GM12878 (cell line): ENCODE results near the gene CDK2. TPM values are rescaled to one million over a fixed set of nuclear protein-coding genes. Genes with fewer than 3 reads are reported as not detected.

Experiments
- ATAC-seq: fragments of 200-7000 bp; cut with Tn5 transposase; 3 replicates; pipeline ENCODE4 v1.9.1; 2020; ENCODE audit warnings: mild to moderate bottlenecking, moderate library complexity
- BruUV-seq: library from RNA; stranded (reverse); fragments of 400-500 nt; replicated peaks from 2 replicates; lab custom pipeline; 2021; lab: Mats Ljungman, UMichigan
- CTCF ChIA-PET: fragments of 300-600 bp; sonication (Branson Sonifier 250); formaldehyde crosslinking; extraction: SDS; loops from one replicate; lab custom pipeline; 2021; ENCODE audit warnings: inconsistent platforms; lab: Yijun Ruan, JAX
- POLR2A ChIA-PET: fragments of 350-600 bp; formaldehyde crosslinking; extraction: SDS; loops from one replicate; lab custom pipeline; 2021; ENCODE audit warnings: inconsistent platforms; lab: Charles Lee
- RAD21 ChIA-PET: fragments of 300-600 bp; sonication (Branson Sonifier 250); formaldehyde crosslinking; loops from one replicate; lab custom pipeline; 2023; ENCODE audit warnings: antibody characterized with exemption; ENCODE audit not compliant: unreplicated experiment; lab: Charles Lee
- SMC1A ChIA-PET: fragments of 300-600 bp; sonication (Branson Sonifier 250); formaldehyde crosslinking; loops from one replicate; lab custom pipeline; 2023; ENCODE audit not compliant: unreplicated experiment, uncharacterized antibody; lab: Charles Lee
- DNase-seq: peaks from one replicate; pipeline ENCODE4 v3.0.0-alpha.2; 2011; ENCODE audit warnings: low read depth, low spot score
- FAIRE-seq: peaks from 3 replicates; lab custom pipeline; 2011; peaks lifted over from hg19 to GRCh38; lab: Jason Lieb, UNC
- H2AFZ ChIP-seq: 2 replicates; pipeline ENCODE4 v1.6.0; 2011; ENCODE audit warnings: low read depth, low read length, control low read depth; ENCODE audit not compliant: control insufficient read depth
- H3K27ac ChIP-seq: 2 replicates; pipeline ENCODE4 v1.5.1; 2011; ENCODE audit warnings: control low read depth; ENCODE audit not compliant: control insufficient read depth, insufficient read depth
- H3K27me3 ChIP-seq, 2 experiments: replicated peaks in 1 of 2; 2 replicates each; pipeline versions ENCODE4 v1.6.0 to v1.6.1; 2011; ENCODE audit warnings: low read length in 1 of 2; ENCODE audit not compliant: control insufficient read depth in 2 of 2, insufficient read depth in 2 of 2
- H3K36me3 ChIP-seq, 2 experiments: 2 replicates each; pipeline ENCODE4 v1.5.1; 2011; ENCODE audit warnings: low read length in 1 of 2; ENCODE audit not compliant: control insufficient read depth in 2 of 2, insufficient read depth in 2 of 2
- H3K4me1 ChIP-seq: 2 replicates; pipeline ENCODE4 v1.6.1; 2011; ENCODE audit warnings: mild to moderate bottlenecking, low read length, moderate library complexity, mixed read lengths; ENCODE audit not compliant: control insufficient read depth, insufficient read depth
- H3K4me2 ChIP-seq: 2 replicates; pipeline ENCODE4 v1.6.0; 2011; ENCODE audit warnings: control low read depth; ENCODE audit not compliant: control insufficient read depth, insufficient read depth
- H3K4me3 ChIP-seq: fragments of 200-600 bp; sonication (generic); 2 replicates; pipeline ENCODE4 v1.5.1; 2016
- H3K79me2 ChIP-seq: 2 replicates; pipeline ENCODE4 v1.6.0; 2011; ENCODE audit warnings: low read length; ENCODE audit not compliant: control insufficient read depth, insufficient read depth
- H3K9ac ChIP-seq: 2 replicates; pipeline ENCODE4 v1.8.0; 2011; ENCODE audit warnings: low read length, control low read depth, mixed read lengths; ENCODE audit not compliant: control insufficient read depth, insufficient read depth
- H3K9me3 ChIP-seq: replicated peaks from 3 replicates; pipeline ENCODE4 v1.5.1; 2011; ENCODE audit warnings: mild to moderate bottlenecking, low read length; ENCODE audit not compliant: control insufficient read depth, insufficient read depth
- H4K20me1 ChIP-seq: 2 replicates; pipeline ENCODE4 v1.6.0; 2011; ENCODE audit not compliant: control insufficient read depth, insufficient read depth
- ATF7 ChIP-seq: fragments of 450-650 bp; IDR thresholded peaks from 2 replicates; pipeline ENCODE4 v1.6.1; 2016; ENCODE audit warnings: low read depth, mild to moderate bottlenecking
- CBFB ChIP-seq: IDR thresholded peaks from 2 replicates; pipeline ENCODE4 v1.6.1; 2016; ENCODE audit warnings: antibody characterized with exemption, low read depth
- E2F4 ChIP-seq: IDR thresholded peaks from 2 replicates; pipeline ENCODE4 v1.6.1; 2012; ENCODE audit warnings: low read depth, low read length, improper control_type of control experiment
- E2F8 ChIP-seq: fragments of 450-650 bp; IDR thresholded peaks from 2 replicates; pipeline ENCODE4 v1.6.1; 2018; ENCODE audit warnings: mild to moderate bottlenecking, low read depth, moderate library complexity; ENCODE audit not compliant: partially characterized antibody
- ELK1 ChIP-seq: IDR thresholded peaks from 2 replicates; pipeline ENCODE4 v1.6.1; 2012; ENCODE audit warnings: low read depth, low read length, improper control_type of control experiment
- GATAD2B ChIP-seq: fragments of 450-650 bp; conservative IDR thresholded peaks from 2 replicates; pipeline ENCODE4 v1.6.1; 2017; ENCODE audit warnings: low read depth, mild to moderate bottlenecking, moderate library complexity
- HDGF ChIP-seq: fragments of 450-650 bp; IDR thresholded peaks from 2 replicates; pipeline ENCODE4 v1.6.1; 2016; ENCODE audit warnings: antibody characterized with exemption
- MXI1 ChIP-seq: fragments of 150-350 bp; IDR thresholded peaks from 2 replicates; pipeline ENCODE4 v1.6.1; 2011; ENCODE audit warnings: low read depth, mild to moderate bottlenecking, inconsistent platforms, low read length, improper control_type of control experiment
- MYC ChIP-seq: IDR thresholded peaks from 2 replicates; pipeline ENCODE4 v1.6.1; 2011; ENCODE audit warnings: mild to moderate bottlenecking, low read length, moderate library complexity, inconsistent platforms; ENCODE audit not compliant: insufficient read depth, insufficient replicate concordance, insufficient read length, severe bottlenecking
- PML ChIP-seq: IDR thresholded peaks from 2 replicates; pipeline ENCODE4 v1.6.1; 2012; ENCODE audit warnings: low read length, inconsistent platforms
- RELA ChIP-seq: fragments of 450-650 bp; IDR thresholded peaks from 2 replicates; pipeline ENCODE4 v1.8.0; 2014; ENCODE audit warnings: borderline replicate concordance; ENCODE audit not compliant: partially characterized antibody
- SIX5 ChIP-seq: IDR thresholded peaks from 2 replicates; pipeline ENCODE4 v1.6.1; 2011; ENCODE audit warnings: mild to moderate bottlenecking, low read depth, low read length, moderate library complexity; ENCODE audit not compliant: severe bottlenecking
- SP1 ChIP-seq: IDR thresholded peaks from one replicate; pipeline ENCODE4 v1.6.1; 2011; ENCODE audit warnings: low read depth, low read length
- YBX1 ChIP-seq: fragments of 450-650 bp; IDR thresholded peaks from 2 replicates; pipeline ENCODE4 v1.6.1; 2016; ENCODE audit warnings: antibody characterized with exemption
- ZNF687 ChIP-seq: fragments of 450-650 bp; IDR thresholded peaks from 2 replicates; pipeline ENCODE4 v1.6.1; 2017; ENCODE audit warnings: mild to moderate bottlenecking, moderate library complexity
- WGBS: methylation state at CpG from one replicate; pipeline ENCODE4 v1.1.6; 2016; ENCODE audit warnings: low lambda C conversion rate; ENCODE audit not compliant: insufficient replicate concordance, insufficient coverage; ENCODE audit errors: missing lambda C conversion rate; 5-methylcytosine and 5-hydroxymethylcytosine counted together
- in situ Hi-C: fragments of 300-500 bp; cut with MboI; formaldehyde crosslinking; loops from 9 replicates; pipeline ENCODE4 v1.14.3; 2018; ENCODE audit warnings: mixed read lengths
- intact Hi-C: fragments of 100-400 bp; cut with micrococcal nuclease; formaldehyde crosslinking; loops from one replicate; pipeline ENCODE4 v1.14.2; 2022; ENCODE audit not compliant: unreplicated experiment
- polyA plus RNA-seq, 11 experiments: library from polyadenylated mRNA; depleted of rRNA in 4 of 11; unstranded in 6 of 11; stranded (reverse) in 5 of 11; fragments of >200 nt; fragmentation: Nextera tagmentation in 4 of 11; fragmentation: Illumina TruSeq in 1 of 11; extraction: Ambion mirVana in 4 of 11; extraction: Trizol in 1 of 11; gene quantifications; 1 replicate in 1 of 11; 2 replicates in 10 of 11; pipeline versions ENCODE4 v1.2.1 to v1.2.3, GENCODE V29; 2011 to 2016; ENCODE audit warnings: inconsistent platforms in 2 of 11, missing spikeins in 2 of 11, low read depth in 1 of 11
- total RNA-seq, 4 experiments: library from RNA; depleted of rRNA in 3 of 4; stranded (reverse); fragments of >200 nt in 3 of 4; fragmentation: Illumina TruSeq in 1 of 4; extraction: Trizol in 1 of 4; gene quantifications; 2 replicates each; pipeline versions ENCODE4 v1.2.1 to v1.2.3, GENCODE V29; 2013 to 2021

CDK2 gene
- total and polyA plus RNA-seq, 10 of the 15 experiments (the other 5 are each of a cell fraction or from before 2014, with no cell fraction given), result 13.1 to 138 (median 82.2) TPM

DNA sequence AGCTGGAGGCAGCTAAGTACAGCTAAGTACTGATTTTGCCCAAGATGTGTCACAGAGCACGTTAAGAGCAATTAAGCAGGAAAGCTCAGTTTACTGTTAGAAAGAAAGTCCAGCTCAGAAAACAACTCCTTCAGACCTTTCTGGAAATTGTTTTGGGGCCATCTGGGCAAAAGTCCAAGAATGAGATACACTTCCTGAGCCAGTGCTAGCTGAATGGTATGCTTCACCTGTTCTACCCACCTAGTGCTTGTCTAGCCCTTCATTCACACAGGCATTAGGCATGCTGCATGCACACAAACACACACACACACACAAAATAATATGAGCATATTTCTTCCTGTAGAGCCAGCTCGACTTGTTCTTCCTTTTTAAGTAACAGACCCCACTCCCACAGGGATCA is 47.6 kb downstream of the CDK2 start (continued):
- TF ChIP-seq RELA, result no peak
- no peak for TF ChIP-seq MYC
- TF ChIP-seq ELK1, result no peak
- no peak for TF ChIP-seq CBFB
- no peak for TF ChIP-seq E2F4
- TF ChIP-seq SP1, result no peak
- no peak for TF ChIP-seq HDGF
- TF ChIP-seq GATAD2B, result no peak
- TF ChIP-seq MXI1, result no peak
- TF ChIP-seq PML, result no peak

GRCh38 chr12:56017181-56017580 is 50.6 kb downstream of the CDK2 start:
- ChIA-PET RAD21 (no interaction called here), CTCF (interaction anchor here (1.7 kb wide), 1 partner anchor 20 kb away, joined by 5 read pairs; the partner anchor contains the start of gene SUOX), SMC1A (no interaction called here), POLR2A (interaction anchor here (0.6 kb wide), 1 partner anchor 247 kb away, joined by 5 read pairs; no protein-coding TSS in a partner anchor)
- in situ Hi-C loops, result no loop called here
- no peaks in the 10 kb centered on the region for H3K79me2 ChIP-seq
- WGBS, result 100% methylated on average over 1 of the region's 4 CpGs
- H2AFZ ChIP-seq, result no peak overlapping the region
- DNase-seq, result no peak
- ATAC-seq, result no peak
- no peaks in the 10 kb centered on the region for H3K36me3 ChIP-seq
- no peaks in the 10 kb centered on the region for H4K20me1 ChIP-seq
- H3K27me3 ChIP-seq, result no peaks in the 10 kb centered on the region
- no peak overlapping the region for H3K4me3 ChIP-seq
- no peaks in the 10 kb centered on the region for H3K9me3 ChIP-seq
- intact Hi-C loops, result no loop called here
- no peak overlapping the region for H3K4me2 ChIP-seq
- FAIRE-seq, result no peak
- no TSS peak for BruUV-seq
- peaks cover 4% of the 10 kb centered on the region for H3K4me1 ChIP-seq
- H3K27ac ChIP-seq, result no peak overlapping the region
- H3K9ac ChIP-seq, result no peak overlapping the region
- TF ChIP-seq SIX5, result no peak
- TF ChIP-seq ZNF687, result no peak
- TF ChIP-seq E2F8, result no peak
- no peak for TF ChIP-seq YBX1
- no peak for TF ChIP-seq ATF7
